Gastroesophageal sphincter (tissue), 4 donors: Measurements from ENCODE around the gene CIB2. TPM values are rescaled to one million over a fixed set of nuclear protein-coding genes. Genes with fewer than 3 reads are reported as not detected.

ENCODE experiments used
- ATAC-seq: fragments of 150-250 bp; one replicate; pipeline ENCODE4 v1.9.1; 2016; ENCODE audit warnings: mild to moderate bottlenecking, moderate library complexity
- H3K27ac ChIP-seq, 4 donors: fragments of 200-600 bp; sonication (generic) in 3 of 4; 1 replicate in 3 of 4; 2 replicates in 1 of 4; pipeline ENCODE4 v1.5.1; 2016 to 2019
- H3K27me3 ChIP-seq: fragments of 200-600 bp; sonication (generic); one replicate; pipeline ENCODE4 v1.5.1; 2019
- H3K36me3 ChIP-seq, 2 donors: fragments of 200-600 bp; sonication (generic); one replicate each; pipeline ENCODE4 v1.5.1; 2019; ENCODE audit warnings: control low read depth in 1 of 2
- H3K4me1 ChIP-seq, 3 donors: fragments of 200-600 bp; sonication (generic); 1 replicate in 2 of 3; 2 replicates in 1 of 3; pipeline ENCODE4 v1.5.1; 2016 to 2019; ENCODE audit warnings: control low read depth in 2 of 3
- H3K4me3 ChIP-seq, 2 donors: fragments of 200-600 bp; sonication (generic); one replicate each; pipeline ENCODE4 v1.5.1; 2019; ENCODE audit warnings: mild to moderate bottlenecking in 1 of 2, moderate library complexity in 1 of 2
- H3K9me3 ChIP-seq, 3 donors: fragments of 200-600 bp; sonication (generic); one replicate each; pipeline ENCODE4 v1.5.1; 2017 to 2019; ENCODE audit warnings: control low read depth in 2 of 3
- CTCF ChIP-seq, 4 experiments: fragments of 200-600 bp in 2 of 4; fragments of 450-650 bp in 2 of 4; sonication (generic) in 1 of 4; IDR thresholded peaks; one replicate each; pipeline ENCODE4 v1.5.1; 2017 to 2019; ENCODE audit warnings: antibody characterized with exemption in 4 of 4, mild to moderate bottlenecking in 2 of 4, moderate library complexity in 2 of 4
- EP300 ChIP-seq: sonication (generic); formaldehyde crosslinking; IDR thresholded peaks from one replicate; pipeline ENCODE4 v1.6.1; 2017; ENCODE audit warnings: antibody characterized with exemption, mild to moderate bottlenecking
- POLR2A ChIP-seq, 2 donors: fragments of 450-650 bp; IDR thresholded peaks; one replicate each; pipeline ENCODE4 v1.6.1; 2017; ENCODE audit warnings: antibody characterized with exemption in 2 of 2, mild to moderate bottlenecking in 2 of 2, moderate library complexity in 1 of 2
- POLR2AphosphoS5 ChIP-seq: sonication (generic); formaldehyde crosslinking; IDR thresholded peaks from one replicate; pipeline ENCODE4 v1.6.1; 2017; ENCODE audit warnings: antibody characterized with exemption
- WGBS, 2 donors: methylation state at CpG; one replicate each; pipeline ENCODE4 v1.1.5; 2018; ENCODE audit warnings: low coverage in 1 of 2; 5-methylcytosine and 5-hydroxymethylcytosine counted together
- total RNA-seq, 4 donors: library from RNA; depleted of rRNA; stranded (reverse); fragments of >200 nt; gene quantifications; one replicate each; pipeline ENCODE4 v1.1.0, GENCODE V29; 2016

Gene CIB2
- total RNA-seq, 4 donors from 2014 or later: 3.0 to 17.4 (median 8.8) TPM

GRCh38 chr15:78133801-78134200, 2.6 kb upstream of the CIB2 start:
- Histone ChIP-seq H3K36me3 (no peaks in the 10 kb centered on the region), H3K4me3 (no peak overlapping the region), H3K27ac (no peak overlapping the region), H3K9me3 (no peaks in the 10 kb centered on the region), H3K4me1 (peaks cover 0 to 21% (median 0%) of the 10 kb centered on the region in 3 donors), H3K27me3 (no peaks in the 10 kb centered on the region)
- no peak for ATAC-seq
- 100% methylated on average over 1 of the region's 2 CpGs for WGBS, 2 donors
- no peak for TF ChIP-seq CTCF (IDR thresholded peaks at IDR 0.05)

GRCh38 chr15:78130466-78131294, 565 bp downstream of the CIB2 start:
- no peaks in the 10 kb centered on the region for H3K27me3 ChIP-seq
- WGBS, 2 donors: 77% methylated on average over 3 of the region's 51 CpGs; no CpG with 5 or more reads in 1 of the 2 donors
- no peaks in the 10 kb centered on the region for H3K9me3 ChIP-seq
- peaks cover 0 to 21% (median 0%) of the 10 kb centered on the region in 3 donors for H3K4me1 ChIP-seq
- H3K27ac ChIP-seq: peak overlapping the region in 3 of 4 donors; percentile 82 to 94 (median 88)
- H3K4me3 ChIP-seq: peak overlapping the region; percentile 47 to 87
- TF ChIP-seq CTCF (IDR thresholded peaks at IDR 0.05): no peak
- no peak for TF ChIP-seq EP300
- TF ChIP-seq POLR2A (IDR thresholded peaks at IDR 0.05): no peak
- TF ChIP-seq POLR2AphosphoS5: no peak
- H3K36me3 ChIP-seq: no peaks in the 10 kb centered on the region
- ATAC-seq: peak; percentile 44

GRCh38 chr15:78129751-78130287, 1.4 kb downstream of the CIB2 start:
- Histone ChIP-seq H3K4me3 (no peak overlapping the region), H3K27ac (peak overlapping the region in 2 of 4 donors; percentile 88 to 94), H3K36me3 (no peaks in the 10 kb centered on the region), H3K27me3 (no peaks in the 10 kb centered on the region), H3K9me3 (no peaks in the 10 kb centered on the region), H3K4me1 (peaks cover 0 to 21% (median 0%) of the 10 kb centered on the region in 3 donors)
- ATAC-seq: no peak
- TF ChIP-seq EP300 (no peak), POLR2A (IDR thresholded peaks at IDR 0.05) (no peak), POLR2AphosphoS5 (no peak), CTCF (IDR thresholded peaks at IDR 0.05) (no peak)
- 90 to 100% methylated on average over 1 to 4 of the region's 5 CpGs for WGBS, 2 donors

GRCh38 chr15:78129077-78129750, 2.0 kb downstream of the CIB2 start:
- no peaks in the 10 kb centered on the region for H3K27me3 ChIP-seq
- no peaks in the 10 kb centered on the region for H3K36me3 ChIP-seq
- ATAC-seq: no peak
- no peak for TF ChIP-seq POLR2AphosphoS5
- TF ChIP-seq CTCF (IDR thresholded peaks at IDR 0.05): no peak
- no peak for TF ChIP-seq EP300
- no peak for TF ChIP-seq POLR2A (IDR thresholded peaks at IDR 0.05)
- H3K4me1 ChIP-seq: peaks cover 0 to 21% (median 0%) of the 10 kb centered on the region in 3 donors
- no peak overlapping the region for H3K27ac ChIP-seq
- H3K4me3 ChIP-seq: no peak overlapping the region
- WGBS, 2 donors: 80 to 86% methylated on average over 4 to 5 of the region's 8 CpGs
- H3K9me3 ChIP-seq: no peaks in the 10 kb centered on the region
